Measurements from ENCODE around the gene RNF145. TPM values are rescaled to one million over a fixed set of nuclear protein-coding genes. Genes with fewer than 3 reads are reported as not detected.

The RNF145 gene
- polyA plus RNA-seq, 3 donors = 9.1 to 23.6 (median 11.5) TPM

GRCh38 chr5:159131951-159132350, 77.4 kb downstream of the RNF145 start:
- H3K9me3 Mint-ChIP-seq = peaks cover 0 to 2% (median 0%) of the 10 kb centered on the region in 7 donors
- H3K9ac ChIP-seq (ENCODE audit: insufficient read depth, low read length, poor library complexity, severe bottlenecking) = no peak overlapping the region
- no peak overlapping the region for H3K27ac Mint-ChIP-seq
- no peaks in the 10 kb centered on the region for H3K27me3 ChIP-seq (ENCODE audit: control insufficient read depth in 2 of 2, insufficient read depth in 2 of 2, low read length in 2 of 2)
- peaks cover 0 to 6% (median 4%) of the 10 kb centered on the region in 3 donors for H3K27me3 Mint-ChIP-seq (ENCODE audit: low read depth in 3 of 3)
- H3K9me3 ChIP-seq (replicated peaks in 1 of 2; ENCODE audit: control insufficient read depth in 1 of 2, insufficient read depth in 1 of 2, low read length in 2 of 2) = no peaks in the 10 kb centered on the region
- H3K4me2 ChIP-seq (replicated peaks; ENCODE audit: extremely low read depth, low read length, poor library complexity, severe bottlenecking) = no peak overlapping the region
- H3K36me3 ChIP-seq (replicated peaks in 1 of 2; ENCODE audit: control insufficient read depth in 1 of 2, insufficient read depth in 2 of 2, low read length in 2 of 2) = no peaks in the 10 kb centered on the region
- TF ChIP-seq CTCF (IDR thresholded peaks at IDR 0.05) = no peak
- intact Hi-C loops (cut with micrococcal nuclease) = loop anchor here (5.0 to 10.0 kb wide), 3 partner anchors 957 to 1367 kb away; no protein-coding TSS in a partner anchor
- no peaks in the 10 kb centered on the region for H3K79me2 ChIP-seq (ENCODE audit: insufficient read depth, low read length)
- WGBS (ENCODE audit: insufficient coverage) = no CpG with 5 or more reads among the region's 4 CpGs
- no peak overlapping the region for H2AFZ ChIP-seq (ENCODE audit: insufficient read depth, low read depth, low read length, poor library complexity, severe bottlenecking)
- no peaks in the 10 kb centered on the region for H4K20me1 ChIP-seq (ENCODE audit: insufficient read depth, low read length)
- no peak for DNase-seq
- no peak overlapping the region for H3K4me3 ChIP-seq (replicated peaks in 1 of 3; ENCODE audit: low read depth in 2 of 3, low read length in 3 of 3)
- H3K4me3 Mint-ChIP-seq = no peak overlapping the region
- H3K36me3 Mint-ChIP-seq = no peaks in the 10 kb centered on the region
- H3K27ac ChIP-seq (ENCODE audit: low read depth in 1 of 2, low read length in 2 of 2) = no peak overlapping the region
- no peaks in the 10 kb centered on the region for H3K4me1 ChIP-seq (ENCODE audit: control insufficient read depth in 1 of 2, insufficient read depth in 2 of 2, low read length in 2 of 2)
- H3K4me1 Mint-ChIP-seq = no peaks in the 10 kb centered on the region

GRCh38 chr5:159130871-159131270, 78.5 kb downstream of the RNF145 start:
- H3K4me1 Mint-ChIP-seq = no peaks in the 10 kb centered on the region
- Histone ChIP-seq H2AFZ (ENCODE audit: insufficient read depth, low read depth, low read length, poor library complexity, severe bottlenecking) (no peak overlapping the region), H3K4me2 (replicated peaks; ENCODE audit: extremely low read depth, low read length, poor library complexity, severe bottlenecking) (no peak overlapping the region), H3K4me3 (replicated peaks in 1 of 3; ENCODE audit: low read depth in 2 of 3, low read length in 3 of 3) (no peak overlapping the region), H3K27ac (ENCODE audit: low read depth in 1 of 2, low read length in 2 of 2) (no peak overlapping the region), H3K36me3 (replicated peaks in 1 of 2; ENCODE audit: control insufficient read depth in 1 of 2, insufficient read depth in 2 of 2, low read length in 2 of 2) (no peaks in the 10 kb centered on the region), H4K20me1 (ENCODE audit: insufficient read depth, low read length) (no peaks in the 10 kb centered on the region), H3K9me3 (replicated peaks in 1 of 2; ENCODE audit: control insufficient read depth in 1 of 2, insufficient read depth in 1 of 2, low read length in 2 of 2) (no peaks in the 10 kb centered on the region), H3K27me3 (ENCODE audit: control insufficient read depth in 2 of 2, insufficient read depth in 2 of 2, low read length in 2 of 2) (no peaks in the 10 kb centered on the region), H3K9ac (ENCODE audit: insufficient read depth, low read length, poor library complexity, severe bottlenecking) (no peak overlapping the region), H3K4me1 (ENCODE audit: control insufficient read depth in 1 of 2, insufficient read depth in 2 of 2, low read length in 2 of 2) (no peaks in the 10 kb centered on the region), H3K79me2 (ENCODE audit: insufficient read depth, low read length) (no peaks in the 10 kb centered on the region)
- peaks cover 0 to 4% (median under 1%) of the 10 kb centered on the region in 7 donors for H3K9me3 Mint-ChIP-seq
- H3K36me3 Mint-ChIP-seq = no peaks in the 10 kb centered on the region
- H3K27ac Mint-ChIP-seq = no peak overlapping the region
- no peak for DNase-seq
- intact Hi-C loops (cut with micrococcal nuclease) = loop anchor here (5.0 to 10.0 kb wide), 3 partner anchors 956 to 1366 kb away; no protein-coding TSS in a partner anchor
- H3K27me3 Mint-ChIP-seq (ENCODE audit: low read depth in 3 of 3) = peaks cover 0 to 5% (median 5%) of the 10 kb centered on the region in 3 donors
- H3K4me3 Mint-ChIP-seq = no peak overlapping the region
- WGBS (ENCODE audit: insufficient coverage) = no CpG with 5 or more reads among the region's 3 CpGs
- no peak for TF ChIP-seq CTCF (IDR thresholded peaks at IDR 0.05)
